ENCODE measurements around the gene EID2. TPM values are rescaled to one million over a fixed set of nuclear protein-coding genes. Genes with fewer than 3 reads are reported as not detected.

Gene EID2
- total RNA-seq, 2 donors from 2014 or later = 12.9 to 13.0 TPM

Other genes with a start within 250 kb of the EID2 start
- not detected for gene IFNL1, start 243.8 kb downstream of the EID2 start, total RNA-seq
- under 1 TPM; 0.29 to 0.32 TPM for gene LRFN1, start 219.3 kb downstream of the EID2 start, total RNA-seq
- 10 to 100 TPM; 35.0 to 48.4 TPM for gene GMFG, start 204.1 kb downstream of the EID2 start, total RNA-seq
- 100 to 1,000 TPM in 1 of 2 donors, 10 to 100 TPM in 1; 74.5 to 119 TPM for gene SAMD4B, start 197.7 kb downstream of the EID2 start, total RNA-seq
- gene PAF1, start 149.1 kb downstream of the EID2 start, total RNA-seq = 10 to 100 TPM; 26.0 to 28.5 TPM
- gene MED29, start 148.8 kb downstream of the EID2 start, total RNA-seq = 10 to 100 TPM; 32.7 to 33.3 TPM
- 100 to 1,000 TPM; 258 to 509 TPM for gene ZFP36, start 133.3 kb downstream of the EID2 start, total RNA-seq
- gene PLEKHG2, start 127.5 kb downstream of the EID2 start, total RNA-seq = 10 to 100 TPM; 38.1 to 48.6 TPM
- gene RPS16, start 104.2 kb downstream of the EID2 start, total RNA-seq = 1,000 to 10,000 TPM; 1,159 to 1,295 TPM
- 10 to 100 TPM; 67.0 to 74.9 TPM for gene SUPT5H, start 94.6 kb downstream of the EID2 start, total RNA-seq
- 10 to 100 TPM; 44.5 to 45.5 TPM for gene TIMM50, start 59.3 kb downstream of the EID2 start, total RNA-seq
- not detected for gene DLL3, start 41.2 kb downstream of the EID2 start, total RNA-seq
- gene SELENOV, start 25.0 kb downstream of the EID2 start, total RNA-seq = not detected
- 1 to 10 TPM; 2.4 to 2.9 TPM for gene EID2B, start 7.3 kb downstream of the EID2 start, total RNA-seq
- not detected for gene LGALS13, start 62.4 kb upstream of the EID2 start, total RNA-seq
- gene LGALS16, start 115.8 kb upstream of the EID2 start, total RNA-seq = not detected
- not detected for gene LGALS14, start 164.3 kb upstream of the EID2 start, total RNA-seq
- gene CLC, start 197.9 kb upstream of the EID2 start, total RNA-seq = not detected
- gene LEUTX, start 238.7 kb upstream of the EID2 start, total RNA-seq = not detected

Measured in posterior vena cava (tissue), 2 donors.